Activated CD8-positive, alpha-beta memory T cell treated with anti-CD3 and anti-CD28 coated beads for 36 hours (primary cell): Measurements from ENCODE around the gene ZNF224. TPM values are rescaled to one million over a fixed set of nuclear protein-coding genes. Genes with fewer than 3 reads are reported as not detected.

Experiments used
- CTCF ChIA-PET: fragments of 350-600 bp; sonication (Branson Sonifier 250); formaldehyde crosslinking; loops from one replicate; lab custom pipeline; 2021; ENCODE audit warnings: antibody characterized with exemption; lab: Charles Lee
- POLR2A ChIA-PET: fragments of 350-600 bp; sonication (Branson Sonifier 250); formaldehyde crosslinking; loops from one replicate; lab custom pipeline; 2021; ENCODE audit warnings: antibody characterized with exemption; lab: Charles Lee
- total RNA-seq, 2 experiments: library from RNA; stranded (reverse); gene quantifications; one replicate each; pipeline ENCODE4 v1.2.3, GENCODE V29; 2021

ZNF224 gene
- 10 to 100 TPM; 11.3 to 13.4 TPM for total RNA-seq

GRCh38 chr19:44093931-44094765, at the start of gene ZNF224:
ZNF224 (plus strand) TSS chr19:44094361; CDS start chr19:44097874, 3,513 bp downstream.
- ChIA-PET POLR2A (interaction anchor here (1.0 kb wide), 1 partner anchor 109 kb away, joined by 3 read pairs; no protein-coding TSS in a partner anchor), CTCF (interaction anchor here (1.0 to 1.6 kb wide), 3 partner anchors 8 to 115 kb away, joined by 3 to 6 read pairs (median 3); partner anchors contain the start of gene ZNF226)

GRCh38 chr19:44050740-44051649, 43.2 kb upstream of the ZNF224 start:
- POLR2A ChIA-PET: no interaction called here
- CTCF ChIA-PET: no interaction called here

- POLR2A ChIA-PET: no interaction called here
- CTCF ChIA-PET: no interaction called here
These were observed 42.3 kb upstream of the ZNF224 start, which contains the start of gene ZNF223 for GRCh38 chr19:44051650-44052402. ZNF223 (plus strand) TSS chr19:44052036; CDS start chr19:44055177, 3,141 bp downstream.

- CTCF ChIA-PET: interaction anchor here (0.7 kb wide), 1 partner anchor 99 kb away, joined by 3 read pairs; no protein-coding TSS in a partner anchor
- POLR2A ChIA-PET: no interaction called here
These were observed 38.3 kb upstream of the ZNF224 start for GRCh38 chr19:44055870-44056269.

GRCh38 chr19:44059229-44059628, 34.9 kb upstream of the ZNF224 start:
- ChIA-PET POLR2A (no interaction called here), CTCF (no interaction called here)

- POLR2A ChIA-PET: interaction anchor here (0.5 kb wide), 1 partner anchor 13 kb away, joined by 4 read pairs; no protein-coding TSS in a partner anchor
- CTCF ChIA-PET: no interaction called here
These were observed 33.1 kb upstream of the ZNF224 start for GRCh38 chr19:44061038-44061437.

GRCh38 chr19:44066305-44066704, 27.9 kb upstream of the ZNF224 start:
- POLR2A ChIA-PET: no interaction called here
- CTCF ChIA-PET: no interaction called here

GRCh38 chr19:44069415-44069814, 24.7 kb upstream of the ZNF224 start:
- POLR2A ChIA-PET: no interaction called here
- CTCF ChIA-PET: no interaction called here

- POLR2A ChIA-PET: no interaction called here
- CTCF ChIA-PET: no interaction called here
These were observed 22.2 kb upstream of the ZNF224 start, which contains the start of gene ZNF284 for GRCh38 chr19:44071824-44072542. ZNF284 (plus strand) TSS chr19:44072159; CDS start chr19:44076390, 4,231 bp downstream.

GRCh38 chr19:44072543-44073401, 21.4 kb upstream of the ZNF224 start:
- CTCF ChIA-PET: no interaction called here

GRCh38 chr19:44076325-44076724, 17.8 kb upstream of the ZNF224 start:
- ChIA-PET POLR2A (no interaction called here), CTCF (no interaction called here)

More at GRCh38 chr19:44072543-44073401, 21.4 kb upstream of the ZNF224 start:
- POLR2A ChIA-PET: interaction anchor here (0.7 kb wide), 1 partner anchor 11 kb away, joined by 4 read pairs; no protein-coding TSS in a partner anchor

- ChIA-PET POLR2A (no interaction called here), CTCF (no interaction called here)
These were observed 2.1 kb upstream of the ZNF224 start for GRCh38 chr19:44092108-44092507.

- ChIA-PET POLR2A (no interaction called here), CTCF (no interaction called here)
These were observed 13.6 kb downstream of the ZNF224 start for GRCh38 chr19:44107751-44108150.

GRCh38 chr19:44109458-44109857, 15.3 kb downstream of the ZNF224 start:
- ChIA-PET CTCF (no interaction called here), POLR2A (no interaction called here)

GRCh38 chr19:44111910-44112463, 17.8 kb downstream of the ZNF224 start:
- POLR2A ChIA-PET: no interaction called here
- CTCF ChIA-PET: no interaction called here

GRCh38 chr19:44112802-44113137, 18.6 kb downstream of the ZNF224 start:
- ChIA-PET POLR2A (interaction anchor here (0.6 kb wide), 1 partner anchor 26 kb away, joined by 4 read pairs; no protein-coding TSS in a partner anchor), CTCF (no interaction called here)
